Measurements from ENCODE around the gene STK24. TPM values are rescaled to one million over a fixed set of nuclear protein-coding genes. Genes with fewer than 3 reads are reported as not detected.

The STK24 gene
- total RNA-seq, 4 donors from 2014 or later: 29.7 to 73.5 (median 62.6) TPM

DNA sequence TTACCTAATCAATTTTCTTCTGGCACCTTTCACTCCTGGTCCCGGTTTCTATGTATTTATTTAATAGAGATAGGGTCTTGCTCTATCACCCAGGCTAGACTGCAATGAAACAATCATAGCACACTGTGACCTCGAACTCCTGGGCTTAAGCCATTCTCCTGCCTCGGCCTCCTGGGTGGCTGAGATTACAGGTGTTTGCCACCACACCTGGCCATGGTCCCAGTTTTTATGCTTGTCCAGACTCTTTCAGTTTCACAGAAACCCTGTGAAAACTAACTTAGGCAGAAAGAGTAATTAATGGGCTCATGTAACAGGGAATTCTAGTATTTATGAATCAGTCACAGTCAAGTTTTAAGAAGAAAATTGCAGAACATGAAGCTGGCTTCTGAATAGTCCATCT lies 9.0 kb upstream of the STK24 start:
- Histone ChIP-seq H3K27ac (no peak overlapping the region), H3K4me3 (no peak overlapping the region), H3K9me3 (no peaks in the 10 kb centered on the region), H3K4me1 (no peaks in the 10 kb centered on the region), H3K27me3 (no peaks in the 10 kb centered on the region), H3K36me3 (no peaks in the 10 kb centered on the region)
- intact Hi-C loops (cut with DNase I; ENCODE audit: low total_unique reads): no loop called here
- TF ChIP-seq, protein P1, sequence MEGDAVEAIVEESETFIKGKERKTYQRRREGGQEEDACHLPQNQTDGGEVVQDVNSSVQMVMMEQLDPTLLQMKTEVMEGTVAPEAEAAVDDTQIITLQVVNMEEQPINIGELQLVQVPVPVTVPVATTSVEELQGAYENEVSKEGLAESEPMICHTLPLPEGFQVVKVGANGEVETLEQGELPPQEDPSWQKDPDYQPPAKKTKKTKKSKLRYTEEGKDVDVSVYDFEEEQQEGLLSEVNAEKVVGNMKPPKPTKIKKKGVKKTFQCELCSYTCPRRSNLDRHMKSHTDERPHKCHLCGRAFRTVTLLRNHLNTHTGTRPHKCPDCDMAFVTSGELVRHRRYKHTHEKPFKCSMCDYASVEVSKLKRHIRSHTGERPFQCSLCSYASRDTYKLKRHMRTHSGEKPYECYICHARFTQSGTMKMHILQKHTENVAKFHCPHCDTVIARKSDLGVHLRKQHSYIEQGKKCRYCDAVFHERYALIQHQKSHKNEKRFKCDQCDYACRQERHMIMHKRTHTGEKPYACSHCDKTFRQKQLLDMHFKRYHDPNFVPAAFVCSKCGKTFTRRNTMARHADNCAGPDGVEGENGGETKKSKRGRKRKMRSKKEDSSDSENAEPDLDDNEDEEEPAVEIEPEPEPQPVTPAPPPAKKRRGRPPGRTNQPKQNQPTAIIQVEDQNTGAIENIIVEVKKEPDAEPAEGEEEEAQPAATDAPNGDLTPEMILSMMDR (IDR thresholded peaks at IDR 0.05): no peak
- TF ChIP-seq POLR2A (IDR thresholded peaks at IDR 0.05): no peak
- DNase-seq: no peak

DNA sequence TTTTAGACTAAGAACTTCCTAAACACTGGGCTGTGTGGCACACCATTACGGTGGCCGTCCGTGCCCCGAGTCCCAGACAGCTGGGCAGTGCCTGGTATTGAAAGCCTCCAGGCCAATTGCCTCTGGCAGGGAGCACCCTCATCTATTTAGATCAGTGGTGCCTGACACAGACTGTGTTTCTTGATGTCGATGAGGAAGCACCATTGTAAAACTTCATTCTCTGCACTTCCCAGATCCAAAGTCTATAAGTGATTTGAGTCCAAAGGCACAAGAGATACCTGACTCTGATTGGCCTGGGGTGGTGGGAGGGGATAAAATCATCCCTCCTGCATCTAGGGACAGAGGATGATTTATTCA lies 8.5 kb upstream of the STK24 start:
- H3K27me3 ChIP-seq: no peaks in the 10 kb centered on the region
- TF ChIP-seq, protein P1 (IDR thresholded peaks at IDR 0.05): no peak
- no peak for TF ChIP-seq POLR2A (IDR thresholded peaks at IDR 0.05)
- H3K27ac ChIP-seq: no peak overlapping the region
- no peaks in the 10 kb centered on the region for H3K9me3 ChIP-seq
- no peak for DNase-seq
- H3K4me1 ChIP-seq: no peaks in the 10 kb centered on the region
- no peaks in the 10 kb centered on the region for H3K36me3 ChIP-seq
- intact Hi-C loops (cut with DNase I; ENCODE audit: low total_unique reads): no loop called here
- no peak overlapping the region for H3K4me3 ChIP-seq

DNA sequence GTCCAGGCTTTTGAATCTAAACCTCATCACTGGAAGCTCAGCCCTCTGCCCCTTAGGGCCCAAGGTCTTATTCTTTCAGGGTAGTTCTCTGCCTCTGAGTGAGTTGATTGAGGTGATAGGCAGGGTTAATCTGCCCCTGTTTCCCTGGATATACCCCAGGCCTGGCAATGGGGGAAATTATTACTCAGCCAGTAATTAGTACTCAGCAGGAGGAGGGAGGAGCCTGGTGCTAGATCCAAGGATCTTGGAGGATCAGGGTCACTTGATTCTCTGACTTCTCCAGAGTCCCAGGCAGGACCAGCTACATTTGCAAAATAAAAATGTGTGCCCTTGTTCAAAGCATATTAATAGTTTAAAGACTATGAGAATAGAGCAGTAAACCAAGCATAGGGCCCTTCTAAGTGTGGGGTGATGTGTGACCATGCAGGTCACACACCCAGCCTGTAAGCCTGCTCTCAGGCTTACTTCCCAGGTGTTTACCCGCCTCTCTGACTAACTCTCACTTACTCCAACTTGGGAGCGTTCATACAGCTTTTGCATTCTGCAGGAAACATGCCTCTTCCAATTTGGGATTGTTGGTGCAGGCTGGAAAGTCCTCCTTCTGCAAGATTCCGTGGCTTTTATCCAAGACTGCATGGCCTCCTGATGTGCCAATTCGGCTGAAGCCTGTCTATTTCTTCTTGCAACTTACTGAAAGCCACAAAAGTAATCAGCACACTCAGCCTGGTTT lies 7.9 kb upstream of the STK24 start:
- H3K27me3 ChIP-seq: no peaks in the 10 kb centered on the region
- intact Hi-C loops (cut with DNase I; ENCODE audit: low total_unique reads): no loop called here

DNA sequence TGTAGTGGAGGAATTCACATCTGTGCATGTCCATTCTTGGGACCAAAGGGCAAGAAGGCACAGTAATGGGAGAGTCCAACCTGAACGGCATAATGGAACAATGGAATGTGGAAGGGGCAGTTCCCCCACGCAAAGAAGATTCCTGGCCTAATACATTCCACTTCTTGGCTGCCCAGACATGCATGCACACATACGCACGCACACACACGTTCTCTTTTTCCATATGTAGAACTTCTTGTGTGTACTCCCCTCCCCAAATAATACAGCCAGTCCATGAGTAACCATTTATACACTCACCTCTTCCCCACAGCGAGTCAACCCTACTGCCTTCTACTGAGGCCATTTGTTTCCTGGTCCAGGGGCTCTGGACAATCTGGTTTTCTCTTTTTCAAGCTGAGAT lies 6.0 kb upstream of the STK24 start:
- TF ChIP-seq POLR2A (IDR thresholded peaks at IDR 0.05): no peak

More for the DNA sequence above, 7.9 kb upstream of the STK24 start:
- Histone ChIP-seq H3K4me3 (no peak overlapping the region), H3K9me3 (no peaks in the 10 kb centered on the region), H3K4me1 (no peaks in the 10 kb centered on the region), H3K36me3 (no peaks in the 10 kb centered on the region), H3K27ac (no peak overlapping the region)
- no peak for TF ChIP-seq POLR2A (IDR thresholded peaks at IDR 0.05)
- TF ChIP-seq, protein P1 (IDR thresholded peaks at IDR 0.05): no peak
- no peak for DNase-seq

DNA sequence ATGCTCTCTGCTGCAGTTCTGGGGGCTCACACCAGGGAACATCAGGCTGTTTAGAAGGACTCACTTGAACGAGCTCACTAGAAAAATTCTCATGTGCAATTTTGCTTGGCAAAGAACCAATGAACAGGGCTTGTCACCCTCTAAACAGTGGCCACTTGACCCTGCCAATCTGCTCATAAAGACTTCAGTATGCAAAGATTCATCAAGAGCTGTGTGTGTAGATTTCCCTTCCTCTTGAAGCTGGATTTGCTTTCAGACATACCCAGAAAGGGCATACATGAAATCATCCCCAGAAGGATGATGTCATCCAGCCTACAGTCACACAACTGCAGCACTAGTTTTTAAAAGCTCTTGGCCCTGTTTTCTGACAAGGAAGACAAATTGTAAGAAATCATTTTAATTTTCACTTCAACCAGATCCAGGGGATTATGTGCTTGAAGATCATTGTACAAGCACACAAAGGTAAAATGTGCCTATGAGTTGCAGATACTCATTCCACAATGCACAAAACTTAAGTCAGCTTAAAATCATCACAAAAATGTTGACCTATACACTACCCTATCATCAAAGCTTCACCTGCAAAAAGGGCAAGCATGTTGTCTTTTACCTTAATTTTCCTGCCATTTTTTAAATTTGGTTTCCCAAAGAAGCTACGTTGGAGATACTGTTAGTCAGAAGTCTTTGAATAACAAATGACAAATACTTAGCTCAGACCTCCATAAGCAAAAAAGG lies 5.2 kb upstream of the STK24 start:
- H3K27me3 ChIP-seq: no peaks in the 10 kb centered on the region
- H3K9me3 ChIP-seq: no peaks in the 10 kb centered on the region
- peak overlapping the region; percentile 12 to 38 for H3K27ac ChIP-seq
- no peak overlapping the region for H3K4me3 ChIP-seq
- intact Hi-C loops (cut with DNase I; ENCODE audit: low total_unique reads): no loop called here
- DNase-seq: no peak
- no peaks in the 10 kb centered on the region for H3K36me3 ChIP-seq
- no peak for TF ChIP-seq POLR2A (IDR thresholded peaks at IDR 0.05)
- TF ChIP-seq, protein P1 (IDR thresholded peaks at IDR 0.05): no peak
- no peaks in the 10 kb centered on the region for H3K4me1 ChIP-seq

More for the DNA sequence above, 6.0 kb upstream of the STK24 start:
- intact Hi-C loops (cut with DNase I; ENCODE audit: low total_unique reads): no loop called here
- DNase-seq: no peak
- no peak overlapping the region for H3K27ac ChIP-seq
- no peak overlapping the region for H3K4me3 ChIP-seq
- no peaks in the 10 kb centered on the region for H3K36me3 ChIP-seq
- H3K27me3 ChIP-seq: no peaks in the 10 kb centered on the region
- no peaks in the 10 kb centered on the region for H3K9me3 ChIP-seq
- H3K4me1 ChIP-seq: no peaks in the 10 kb centered on the region
